T-helper 1 cell treated with Interleukin-12 subunit alpha and Interleukin-12 subunit beta and Interleukin-4 antibody, amounts not matched to agents 30 ng/mL and 1 ng/mL, for 36 hours (primary cell): Measurements from ENCODE around the gene APOL6. TPM values are rescaled to one million over a fixed set of nuclear protein-coding genes. Genes with fewer than 3 reads are reported as not detected.

Experiments used
- intact Hi-C: fragments of 100-400 bp; cut with micrococcal nuclease; formaldehyde crosslinking; loops from one replicate; pipeline ENCODE4 v1.15.1; 2024
- total RNA-seq: library from RNA; stranded (reverse); gene quantifications from 2 replicates; pipeline ENCODE4 v1.2.3, GENCODE V29; 2022

The APOL6 gene
- 105 and 106 TPM in 2 replicates for total RNA-seq

GRCh38 chr22:35648066-35649025, at the start of gene APOL6:
TSS of gene APOL6 (plus strand) at chr22:35648446. CDS start at chr22:35656426, 7,980 bp downstream.
- intact Hi-C loops = loop anchor here (1.0 to 5.0 kb wide), 10 partner anchors 12 to 591 kb away; partner anchors contain the start of genes APOL2, APOL3 and RBFOX2

GRCh38 chr22:35599364-35599763, 48.9 kb upstream of the APOL6 start:
- intact Hi-C loops = no loop called here

- intact Hi-C loops = no loop called here
Measured at GRCh38 chr22:35600476-35600875, 47.8 kb upstream of the APOL6 start.

- intact Hi-C loops = no loop called here
Measured at GRCh38 chr22:35601013-35601580, 47.1 kb upstream of the APOL6 start.

GRCh38 chr22:35601743-35602615, 46.3 kb upstream of the APOL6 start:
- intact Hi-C loops = no loop called here

GRCh38 chr22:35604621-35605368, 43.5 kb upstream of the APOL6 start:
- intact Hi-C loops = no loop called here

- intact Hi-C loops = no loop called here
Measured at GRCh38 chr22:35605369-35605680, 42.9 kb upstream of the APOL6 start.

GRCh38 chr22:35605851-35606481, 42.3 kb upstream of the APOL6 start:
- intact Hi-C loops = no loop called here

GRCh38 chr22:35606916-35607315, 41.3 kb upstream of the APOL6 start:
- intact Hi-C loops = no loop called here

GRCh38 chr22:35608088-35608487, 40.2 kb upstream of the APOL6 start:
- intact Hi-C loops = no loop called here

GRCh38 chr22:35609261-35609660, 39.0 kb upstream of the APOL6 start:
- intact Hi-C loops = no loop called here

GRCh38 chr22:35609761-35610160, 38.5 kb upstream of the APOL6 start:
- intact Hi-C loops = no loop called here

GRCh38 chr22:35610741-35611140, 37.5 kb upstream of the APOL6 start:
- intact Hi-C loops = no loop called here

- intact Hi-C loops = no loop called here
Measured at GRCh38 chr22:35611200-35611890, 36.9 kb upstream of the APOL6 start.

- intact Hi-C loops = no loop called here
Measured at GRCh38 chr22:35611891-35612576, 36.2 kb upstream of the APOL6 start.

GRCh38 chr22:35612903-35613302, 35.3 kb upstream of the APOL6 start:
- intact Hi-C loops = no loop called here

- intact Hi-C loops = no loop called here
Measured at GRCh38 chr22:35614404-35614803, 33.8 kb upstream of the APOL6 start.

GRCh38 chr22:35615156-35615555, 33.1 kb upstream of the APOL6 start:
- intact Hi-C loops = no loop called here

- intact Hi-C loops = no loop called here
Measured at GRCh38 chr22:35616043-35616442, 32.2 kb upstream of the APOL6 start.
